GM12874 (cell line): ENCODE measurements around the gene ZNF565.

Source experiments
- TF ChIP-seq, protein P1 (sequence below): IDR thresholded peaks from 2 replicates; pipeline ENCODE4 v1.5.1; 2011; ENCODE audit warnings: low read depth, mild to moderate bottlenecking, control low read depth, low read length, moderate library complexity; ENCODE audit not compliant: insufficient read depth

ZNF565 gene

DNA sequence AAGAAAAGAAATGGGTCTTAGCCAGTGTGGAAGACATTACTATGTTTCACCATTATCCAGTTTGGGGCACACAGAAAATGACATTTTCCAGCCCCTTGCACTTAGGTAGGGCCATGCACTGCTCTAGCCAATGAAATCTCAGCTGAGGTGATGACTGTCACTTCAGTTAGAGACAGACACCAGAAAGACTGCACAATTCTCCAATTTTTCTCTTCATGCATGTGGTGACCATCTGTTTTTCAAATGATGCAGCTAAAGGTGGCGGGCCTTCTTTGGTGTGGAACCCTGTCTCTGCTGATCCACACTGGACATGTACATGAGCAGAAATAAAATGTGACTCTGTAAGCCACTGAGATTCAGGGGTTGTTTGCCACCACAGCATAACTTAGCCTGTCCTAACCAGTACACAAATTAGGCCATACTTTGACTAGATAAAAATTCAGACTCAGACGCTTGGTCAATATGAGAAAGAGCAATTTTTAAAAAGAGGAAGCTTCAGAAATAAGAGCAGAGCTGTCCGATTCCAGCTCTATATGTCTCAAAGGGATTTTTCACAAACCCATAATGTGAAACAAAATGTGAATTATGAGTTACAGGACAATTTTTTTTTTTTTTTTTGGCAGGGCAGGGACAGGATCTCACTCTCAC is 6.7 kb downstream of the ZNF565 start:
- TF ChIP-seq, protein P1, sequence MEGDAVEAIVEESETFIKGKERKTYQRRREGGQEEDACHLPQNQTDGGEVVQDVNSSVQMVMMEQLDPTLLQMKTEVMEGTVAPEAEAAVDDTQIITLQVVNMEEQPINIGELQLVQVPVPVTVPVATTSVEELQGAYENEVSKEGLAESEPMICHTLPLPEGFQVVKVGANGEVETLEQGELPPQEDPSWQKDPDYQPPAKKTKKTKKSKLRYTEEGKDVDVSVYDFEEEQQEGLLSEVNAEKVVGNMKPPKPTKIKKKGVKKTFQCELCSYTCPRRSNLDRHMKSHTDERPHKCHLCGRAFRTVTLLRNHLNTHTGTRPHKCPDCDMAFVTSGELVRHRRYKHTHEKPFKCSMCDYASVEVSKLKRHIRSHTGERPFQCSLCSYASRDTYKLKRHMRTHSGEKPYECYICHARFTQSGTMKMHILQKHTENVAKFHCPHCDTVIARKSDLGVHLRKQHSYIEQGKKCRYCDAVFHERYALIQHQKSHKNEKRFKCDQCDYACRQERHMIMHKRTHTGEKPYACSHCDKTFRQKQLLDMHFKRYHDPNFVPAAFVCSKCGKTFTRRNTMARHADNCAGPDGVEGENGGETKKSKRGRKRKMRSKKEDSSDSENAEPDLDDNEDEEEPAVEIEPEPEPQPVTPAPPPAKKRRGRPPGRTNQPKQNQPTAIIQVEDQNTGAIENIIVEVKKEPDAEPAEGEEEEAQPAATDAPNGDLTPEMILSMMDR, result no peak

DNA sequence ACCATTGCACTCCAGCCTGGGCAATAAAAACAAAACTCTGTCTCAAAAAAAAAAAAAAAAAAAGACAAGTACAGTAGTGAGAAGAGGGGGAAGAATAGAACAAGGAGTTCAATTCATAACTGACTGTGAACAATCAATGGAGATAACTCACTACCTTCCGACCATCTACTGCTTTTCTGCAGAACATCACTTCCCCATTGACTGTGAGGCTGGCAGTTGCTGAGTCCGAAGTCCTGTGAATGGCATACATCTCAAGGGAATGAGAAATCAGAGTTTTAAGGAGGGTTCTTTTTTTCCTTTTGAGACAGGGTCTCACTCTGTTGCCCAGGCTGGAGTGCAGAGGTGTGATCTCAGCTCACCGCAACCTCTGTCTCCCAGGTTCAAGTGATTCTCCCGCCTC is 11.2 kb downstream of the ZNF565 start:
- TF ChIP-seq, protein P1, result no peak

GRCh38 chr19:36201684-36202083 is 12.8 kb downstream of the ZNF565 start:
- TF ChIP-seq, protein P1, result no peak

DNA sequence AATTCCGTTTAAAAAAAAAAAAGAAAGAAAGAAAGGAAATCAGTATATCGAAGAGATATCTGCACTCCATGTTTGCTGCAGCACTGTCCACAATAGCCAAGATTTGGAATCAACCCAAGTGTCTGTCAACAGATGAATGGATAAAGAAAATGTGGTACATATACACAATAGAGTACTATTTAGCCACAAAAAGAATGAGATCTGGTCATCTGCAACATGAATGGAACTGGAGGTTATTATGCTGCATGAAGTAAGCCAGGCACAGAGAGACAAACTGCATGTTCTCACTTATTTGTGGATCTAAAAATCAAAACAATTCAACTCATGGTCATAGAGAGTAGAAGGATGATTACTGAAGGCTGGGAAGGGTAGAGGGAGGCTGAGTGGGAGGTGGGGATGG is 16.3 kb downstream of the ZNF565 start:
- TF ChIP-seq, protein P1, result no peak

GRCh38 chr19:36196249-36196648 is 18.2 kb downstream of the ZNF565 start:
- TF ChIP-seq, protein P1, result no peak

GRCh38 chr19:36183245-36183628 is 31.2 kb downstream of the ZNF565 start:
- TF ChIP-seq, protein P1, result no peak

DNA sequence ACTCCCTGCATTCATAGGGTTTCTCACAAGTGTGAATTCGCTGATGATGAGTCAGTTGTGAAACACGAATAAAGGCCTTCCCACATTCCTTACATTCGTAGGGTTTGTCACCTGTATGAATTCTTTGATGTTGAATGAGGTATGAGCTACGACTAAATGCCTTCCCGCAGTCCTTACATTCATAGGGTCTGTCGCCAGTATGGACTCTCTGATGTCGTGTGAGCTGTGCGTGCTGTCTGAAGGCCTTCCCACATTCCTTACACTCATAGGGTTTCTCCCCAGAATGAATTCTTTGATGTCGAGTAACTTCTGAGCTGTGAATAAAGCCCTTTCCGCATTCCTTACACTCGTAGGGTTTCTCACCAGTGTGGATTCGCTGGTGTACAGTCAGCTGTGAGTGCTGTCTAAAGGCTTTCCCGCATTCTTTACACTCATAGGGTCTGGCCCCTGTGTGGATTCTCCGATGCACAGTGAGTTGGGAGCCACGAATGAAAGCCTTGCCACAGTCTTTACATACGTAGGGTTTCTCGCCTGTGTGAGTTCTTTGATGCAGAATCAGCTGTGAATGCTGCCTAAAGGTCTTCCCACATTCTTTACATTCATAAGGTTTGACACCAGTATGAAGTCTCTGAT is 31.7 kb downstream of the ZNF565 start:
- TF ChIP-seq, protein P1, result no peak
